GM23248 (cell line): ENCODE results near the gene ALK.
"Not testable (repeated sequence)": the region's sequence is repeated elsewhere in the genome, so short reads cannot be mapped to it uniquely, and the experiment has no call there.

ENCODE experiments used
- EZH2 ChIP-seq: fragments of 200-600 bp; sonication (generic); IDR thresholded peaks from 2 replicates; pipeline ENCODE4 v1.6.1; 2018; ENCODE audit warnings: antibody characterized with exemption, mild to moderate bottlenecking; ENCODE audit not compliant: insufficient read depth, poor library complexity, severe bottlenecking
- EZH2phosphoT487 ChIP-seq: fragments of 200-600 bp; sonication (generic); IDR thresholded peaks from 2 replicates; pipeline ENCODE4 v1.6.1; 2018; ENCODE audit warnings: antibody characterized with exemption, moderate library complexity, mild to moderate bottlenecking, low read depth; ENCODE audit not compliant: insufficient read depth

GRCh38 chr2:29253495-29254275 lies 667.7 kb downstream of the ALK start:
- not testable (repeated sequence) for TF ChIP-seq EZH2, EZH2phosphoT487
